H1 (cell line): ENCODE data around the gene EPM2A. TPM values are rescaled to one million over a fixed set of nuclear protein-coding genes. Genes with fewer than 3 reads are reported as not detected.

Experiments used
- HDAC6 ChIP-seq: IDR thresholded peaks from one replicate; pipeline ENCODE4 v1.7.1; 2012; ENCODE audit warnings: low read depth, mild to moderate bottlenecking, inconsistent platforms, low read length, moderate library complexity
- KDM4A ChIP-seq: IDR thresholded peaks from one replicate; pipeline ENCODE4 v1.7.1; 2012; ENCODE audit warnings: low read depth, mild to moderate bottlenecking, moderate library complexity, low read length, inconsistent platforms; ENCODE audit not compliant: severe bottlenecking
- PHF8 ChIP-seq: fragments of 200-600 bp; sonication (generic); conservative IDR thresholded peaks from 2 replicates; pipeline ENCODE4 v1.7.1; 2012; ENCODE audit warnings: low read depth, mild to moderate bottlenecking, inconsistent platforms, low read length, moderate library complexity
- SIRT6 ChIP-seq: IDR thresholded peaks from one replicate; pipeline ENCODE4 v1.7.1; 2012; ENCODE audit warnings: low read length, inconsistent platforms
- SP4 ChIP-seq: IDR thresholded peaks from 2 replicates; pipeline ENCODE4 v1.6.1; 2012; ENCODE audit warnings: low read length, inconsistent platforms
- TAF1 ChIP-seq: IDR thresholded peaks from 2 replicates; pipeline ENCODE4 v1.6.1; 2011; ENCODE audit warnings: mild to moderate bottlenecking, low read depth, low read length
- polyA plus RNA-seq, 7 experiments: library from polyadenylated mRNA; depleted of rRNA in 3 of 7; stranded (reverse) in 5 of 7; unstranded in 2 of 7; fragments of >200 nt in 5 of 7; fragments of 200-250 nt in 2 of 7; gene quantifications; 1 replicate in 5 of 7; 2 replicates in 1 of 7; 4 replicates in 1 of 7; pipeline versions ENCODE4 v1.2.1 to v1.2.3, GENCODE V29; 2011 to 2013; ENCODE audit warnings: missing spikeins in 2 of 7, mixed read lengths in 2 of 7
- total RNA-seq: library from RNA; stranded (reverse); fragmentation: NEBNext Ultra II Directional; extraction: Animal tissue kit (Norgen Biotek cat#: 25700); gene quantifications from 2 replicates; pipeline ENCODE4 v1.2.1, GENCODE V29; 2021

EPM2A gene
- total and polyA plus RNA-seq, 2 of the 8 experiments (the other 6 are each of a cell fraction or from before 2014, with no cell fraction given): 2.3 to 6.2 TPM

GRCh38 chr6:145685932-145686331, 49.4 kb downstream of the EPM2A start (continued):
- TF ChIP-seq TAF1 (no peak), HDAC6 (no peak), SP4 (no peak), SIRT6 (no peak), PHF8 (no peak), KDM4A (no peak)
